ENCODE data around the gene HAUS5. TPM values are rescaled to one million over a fixed set of nuclear protein-coding genes. Genes with fewer than 3 reads are reported as not detected.

The HAUS5 gene
- total and polyA plus RNA-seq, 10 of the 15 experiments (the other 5 are each of a cell fraction or from before 2014, with no cell fraction given): 3.1 to 32.6 (median 17.6) TPM

DNA sequence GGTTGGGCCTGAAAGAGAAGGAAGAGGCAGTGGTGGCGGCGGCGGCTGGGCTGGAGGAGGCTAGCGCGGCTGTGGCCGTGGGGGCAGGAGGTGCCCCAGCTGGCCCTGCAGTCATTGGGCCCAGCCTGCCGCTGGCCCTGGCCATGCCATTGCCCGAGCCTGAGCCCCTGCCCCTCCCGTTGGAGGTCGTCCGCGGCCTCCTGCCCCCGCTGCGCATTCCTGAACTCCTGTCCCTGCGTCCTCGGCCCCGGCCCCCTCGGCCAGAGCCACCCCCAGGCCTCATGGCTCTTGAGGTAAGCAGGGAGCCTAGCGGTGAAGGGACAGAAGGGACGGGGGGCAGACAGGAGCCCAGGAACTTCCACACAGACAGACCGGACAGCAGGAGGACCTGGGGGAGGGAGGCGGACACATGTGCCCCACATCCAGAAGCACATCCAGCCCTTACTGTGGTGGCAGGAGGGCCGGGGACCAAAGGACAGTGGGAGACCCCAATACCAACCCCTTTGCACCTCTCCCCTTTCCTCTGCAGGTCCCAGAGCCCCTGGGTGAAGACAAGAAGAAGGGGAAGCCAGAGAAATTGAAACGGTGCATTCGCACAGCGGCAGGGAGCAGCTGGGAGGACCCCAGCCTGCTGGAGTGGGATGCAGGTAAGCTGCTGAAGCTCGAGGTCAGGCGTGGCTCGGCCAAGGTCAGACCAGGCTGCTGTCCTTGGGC is 21.3 kb downstream of the HAUS5 start:
- H3K27me3 ChIP-seq (replicated peaks in 1 of 2; ENCODE audit: control insufficient read depth in 2 of 2, insufficient read depth in 2 of 2, low read length in 1 of 2): no peaks in the 10 kb centered on the region
- ChIA-PET RAD21 (ENCODE audit: unreplicated experiment) (no interaction called here), SMC1A (ENCODE audit: uncharacterized antibody, unreplicated experiment) (interaction anchor here (0.6 kb wide), 1 partner anchor 61 kb away, joined by 3 read pairs; no protein-coding TSS in a partner anchor), POLR2A (interaction anchor here (0.8 kb wide), 1 partner anchor 381 kb away, joined by 6 read pairs; no protein-coding TSS in a partner anchor), CTCF (no interaction called here)
- intact Hi-C loops (cut with micrococcal nuclease; ENCODE audit: unreplicated experiment): no loop called here
- DNase-seq (ENCODE audit: low read depth, low spot score) (no peak), ATAC-seq (no peak), FAIRE-seq (no peak)
- no peak overlapping the region for H3K4me3 ChIP-seq
- no peak for TF ChIP-seq BCL3 (IDR thresholded peaks at IDR 0.05; ENCODE audit: borderline replicate concordance, insufficient read depth, low read depth, low read length, poor library complexity, severe bottlenecking)
- TF ChIP-seq RBBP5 (conservative IDR thresholded peaks at IDR 0.05): no peak
- TF ChIP-seq ELK1 (IDR thresholded peaks at IDR 0.05; ENCODE audit: low read depth, low read length): no peak
- TF ChIP-seq HDAC2 (IDR thresholded peaks at IDR 0.05): no peak
- no peak for TF ChIP-seq JUNB (IDR thresholded peaks at IDR 0.05)
- TF ChIP-seq ATF2 (IDR thresholded peaks at IDR 0.05; ENCODE audit: low read length): no peak
- no peak for TF ChIP-seq SUPT20H (IDR thresholded peaks at IDR 0.05; ENCODE audit: borderline replicate concordance, control insufficient read depth, low read depth, low read length)
- TF ChIP-seq NFXL1 (IDR thresholded peaks at IDR 0.05; ENCODE audit: borderline replicate concordance): no peak
- TF ChIP-seq ASH2L (IDR thresholded peaks at IDR 0.05; ENCODE audit: borderline replicate concordance, low read depth): no peak
- no peak for TF ChIP-seq CBFB (IDR thresholded peaks at IDR 0.05; ENCODE audit: low read depth)
- no peak for TF ChIP-seq BCL11A (IDR thresholded peaks at IDR 0.05; ENCODE audit: low read depth, low read length)
- TF ChIP-seq CBX3 (IDR thresholded peaks at IDR 0.05; ENCODE audit: borderline replicate concordance, low read depth): no peak
- no peak overlapping the region for H3K4me2 ChIP-seq (ENCODE audit: control insufficient read depth, insufficient read depth)
- H3K9me3 ChIP-seq (replicated peaks; ENCODE audit: control insufficient read depth, insufficient read depth, low read length): no peaks in the 10 kb centered on the region
- in situ Hi-C loops (cut with MboI): no loop called here
- H3K4me1 ChIP-seq (ENCODE audit: control insufficient read depth, insufficient read depth, low read length): no peaks in the 10 kb centered on the region; the same call in 1 of the 2 replicates
- H4K20me1 ChIP-seq (ENCODE audit: control insufficient read depth, insufficient read depth): no peaks in the 10 kb centered on the region
- H3K79me2 ChIP-seq (ENCODE audit: control insufficient read depth, insufficient read depth, low read length): peaks cover 10% of the 10 kb centered on the region
- WGBS (ENCODE audit: insufficient coverage, insufficient replicate concordance, low lambda C conversion rate, missing lambda C conversion rate): 98% methylated on average over 29 of the region's 29 CpGs
- H3K36me3 ChIP-seq (ENCODE audit: control insufficient read depth in 2 of 2, insufficient read depth in 2 of 2, low read length in 1 of 2): peaks cover 12 to 21% of the 10 kb centered on the region in 2 experiments; a peak in 3 of 4 replicates
- H2AFZ ChIP-seq (ENCODE audit: control insufficient read depth, low read depth, low read length): no peak overlapping the region
- no TSS peak for BruUV-seq (replicated peaks)
- H3K9ac ChIP-seq (ENCODE audit: control insufficient read depth, insufficient read depth, low read length): no peak overlapping the region
- H3K27ac ChIP-seq (ENCODE audit: control insufficient read depth, insufficient read depth): no peak overlapping the region
